ENCODE data around the gene DENND5B.
"Not testable (repeated sequence)": the region's sequence is repeated elsewhere in the genome, so short reads cannot be mapped to it uniquely, and the experiment has no call there.

Gene DENND5B

DNA sequence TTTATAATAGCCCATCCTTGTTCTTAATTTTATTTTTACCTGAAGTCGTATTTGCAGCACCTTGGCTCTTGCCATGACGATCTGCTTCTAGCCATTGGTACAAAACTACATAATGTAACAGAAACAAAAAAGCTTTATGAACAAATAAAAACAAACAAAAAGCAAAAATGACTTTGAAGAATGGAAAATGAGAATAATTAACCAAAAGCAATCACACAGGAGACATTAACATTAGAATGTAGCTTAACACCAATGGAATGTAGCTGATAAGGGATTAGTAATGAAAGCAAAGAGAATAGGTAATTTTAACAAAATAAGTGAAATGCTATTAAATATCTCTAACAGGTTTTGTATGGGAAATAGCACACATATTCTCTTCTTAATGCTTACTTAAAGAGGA is 91.4 kb downstream of the DENND5B start:
- no peak for DNase-seq

DNA sequence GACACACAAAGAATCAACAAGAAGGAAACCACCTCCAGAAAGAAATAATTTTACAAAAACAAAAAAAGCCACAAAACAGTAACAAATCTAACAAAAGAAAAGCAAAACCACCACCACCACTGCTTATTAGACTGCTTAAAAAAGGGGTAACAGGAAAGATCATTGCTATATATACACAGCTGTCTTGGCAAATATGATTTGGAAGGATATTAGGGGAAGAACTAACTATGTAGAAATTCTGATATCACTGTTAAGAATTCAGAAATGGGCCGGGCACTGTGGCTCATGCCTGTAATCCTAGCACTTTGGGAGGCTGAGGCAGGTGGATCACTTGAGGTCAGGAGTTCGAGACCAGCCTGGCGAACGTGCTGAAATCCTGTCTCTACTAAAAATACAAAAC is 92.5 kb downstream of the DENND5B start:
- DNase-seq, result no peak

DNA sequence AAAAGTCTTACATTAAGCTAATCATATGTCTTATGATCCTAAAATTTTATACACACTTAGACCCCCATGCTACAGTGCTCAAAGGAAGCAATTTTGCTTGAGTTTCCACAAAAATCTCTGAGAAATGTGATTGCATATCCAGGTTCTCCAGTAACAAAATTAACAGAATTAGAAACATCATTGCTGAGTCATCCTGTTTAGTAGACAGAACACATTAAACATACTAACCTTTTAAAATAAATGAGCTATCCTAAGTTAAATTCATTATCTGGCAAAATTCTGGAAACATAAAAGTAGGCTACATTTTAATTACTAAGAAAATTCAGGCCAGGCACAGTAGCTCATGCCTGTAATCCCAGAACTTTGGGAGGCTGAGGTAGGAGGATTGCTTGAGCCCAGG is 94.7 kb downstream of the DENND5B start:
- DNase-seq, result no peak

GRCh38 chr12:31494455-31494854 is 96.5 kb downstream of the DENND5B start:
- DNase-seq, result no peak

DNA sequence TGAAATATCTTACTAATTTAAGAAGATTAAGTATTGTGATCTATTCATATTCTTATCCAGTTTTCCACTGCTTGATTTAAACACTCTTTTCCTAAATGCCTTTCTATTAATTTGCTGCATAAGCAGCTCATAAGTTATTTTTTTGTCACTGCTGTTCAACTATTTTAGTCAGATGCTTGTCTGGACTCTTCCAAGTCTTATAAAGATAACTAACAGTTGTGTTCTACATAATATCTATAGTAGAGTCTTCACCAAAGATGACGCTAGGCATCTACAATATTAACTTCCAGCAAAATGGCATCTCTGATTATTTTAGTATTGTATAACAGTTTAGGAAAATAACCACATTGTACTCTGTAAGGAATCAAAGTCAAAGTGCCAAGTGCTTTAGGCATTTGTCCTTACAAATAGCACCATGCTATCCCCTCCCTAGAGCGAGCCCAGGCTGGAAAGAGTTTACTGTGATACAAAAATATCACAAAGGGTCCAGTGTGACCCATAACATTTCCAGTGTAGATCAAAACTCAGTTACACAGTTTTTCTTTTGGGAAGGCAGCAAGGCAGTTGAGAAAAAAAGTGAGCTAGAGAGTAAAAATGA is 98.2 kb downstream of the DENND5B start:
- DNase-seq, result no peak

DNA sequence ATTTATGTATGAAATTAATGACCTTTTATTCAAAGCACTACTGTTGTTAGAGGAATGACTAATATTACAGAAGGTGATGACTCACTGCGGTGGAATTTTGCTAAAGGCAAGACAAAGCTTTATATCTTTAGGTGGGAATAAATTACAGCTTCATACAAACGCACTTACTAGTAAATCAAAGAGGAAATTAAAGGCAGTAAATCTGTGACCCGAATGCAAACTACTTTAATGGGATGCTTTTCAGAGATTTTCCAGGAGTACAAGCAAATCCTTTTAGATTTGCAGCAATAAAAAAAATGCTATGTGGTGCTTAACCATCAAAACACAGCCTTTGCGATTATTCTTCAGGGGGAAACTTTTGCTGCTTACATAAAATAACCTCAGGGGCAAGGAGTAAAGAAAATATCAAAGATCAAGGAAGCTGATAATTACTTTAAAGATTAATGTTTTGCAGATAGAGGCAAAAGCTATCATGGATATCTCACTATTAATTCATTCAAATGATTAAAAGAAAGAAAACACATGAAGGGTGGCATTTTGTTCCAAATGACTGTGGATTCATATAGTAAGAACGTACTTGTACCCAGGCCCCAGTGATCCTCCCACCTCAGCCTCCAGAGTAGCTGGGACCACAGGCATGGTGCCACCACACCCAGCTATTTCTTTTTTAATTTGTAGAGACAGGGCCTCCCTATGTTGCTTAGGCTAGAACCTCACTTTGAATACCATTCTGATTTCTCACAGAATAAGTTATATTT is 98.9 kb downstream of the DENND5B start:
- DNase-seq, result no peak

DNA sequence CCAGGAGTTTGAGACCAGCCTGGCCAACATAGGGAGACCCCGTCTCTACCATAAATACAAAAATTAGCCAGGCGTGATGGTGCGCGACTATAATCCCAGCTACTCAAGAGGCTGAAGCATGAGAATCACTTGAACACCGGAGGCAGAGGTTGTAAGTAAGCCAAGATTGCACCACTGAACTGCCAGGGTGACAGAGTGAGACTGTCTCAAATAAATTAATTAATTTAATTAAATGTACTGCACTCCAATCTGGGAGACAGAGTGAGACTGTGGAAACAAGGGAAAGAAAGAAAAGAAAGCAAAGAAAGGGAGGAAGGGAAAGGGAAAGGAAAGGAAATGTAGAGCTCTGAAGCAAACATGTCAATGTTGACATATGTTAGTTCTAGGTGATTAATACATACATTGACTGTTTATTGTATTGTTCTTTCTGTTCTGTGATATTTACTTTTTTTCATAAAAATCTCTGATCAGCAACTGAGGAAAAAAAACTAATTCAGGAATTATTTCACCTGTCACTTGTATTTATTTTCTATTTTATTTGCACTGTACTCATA is 99.6 kb downstream of the DENND5B start:
- DNase-seq, result no peak

GRCh38 chr12:31488737-31489338 is 102.1 kb downstream of the DENND5B start:
- DNase-seq, result no peak

GRCh38 chr12:31485571-31485970 is 105.4 kb downstream of the DENND5B start:
- no peak for DNase-seq

DNA sequence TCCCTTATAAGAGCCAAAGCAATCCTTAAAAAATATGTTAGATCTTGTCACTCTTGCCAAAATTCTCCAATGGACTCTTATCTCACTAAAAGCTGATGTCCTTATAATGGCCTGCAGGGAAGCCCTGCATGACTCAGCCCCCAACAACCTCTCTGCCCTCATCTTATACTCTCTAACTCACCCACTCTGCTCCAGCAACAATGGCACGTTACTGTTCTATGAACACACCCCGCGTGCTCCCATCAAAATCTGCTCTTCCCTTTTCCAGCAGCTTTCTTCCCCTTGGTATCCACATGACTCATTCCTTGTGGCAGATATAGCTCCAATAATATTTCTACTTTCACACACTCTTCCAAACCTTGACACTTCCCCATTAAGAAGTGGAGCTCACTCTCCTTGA is 108.1 kb downstream of the DENND5B start:
- DNase-seq, result no peak

DNA sequence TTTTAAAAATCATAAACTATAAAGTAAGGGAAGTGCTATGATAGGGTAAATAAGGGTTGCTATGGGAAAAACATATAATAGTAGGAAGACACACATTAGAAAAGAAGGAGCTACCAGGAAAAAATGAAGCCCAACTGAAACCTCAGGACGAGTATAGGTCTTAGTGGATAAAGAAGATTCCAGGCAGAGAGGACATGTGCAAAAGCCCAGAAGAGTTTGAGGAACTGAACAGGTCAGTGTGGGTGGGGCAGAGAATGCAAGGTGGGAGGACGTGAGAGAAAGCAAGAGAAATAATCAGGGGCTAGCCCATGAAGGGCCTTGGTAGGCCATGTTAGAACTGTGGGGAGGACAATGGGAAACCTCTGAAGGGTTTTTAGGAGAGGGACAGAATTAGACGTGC is 109.5 kb downstream of the DENND5B start:
- DNase-seq, result no peak

GRCh38 chr12:31479516-31480210 is 111.3 kb downstream of the DENND5B start:
- DNase-seq, result no peak

DNA sequence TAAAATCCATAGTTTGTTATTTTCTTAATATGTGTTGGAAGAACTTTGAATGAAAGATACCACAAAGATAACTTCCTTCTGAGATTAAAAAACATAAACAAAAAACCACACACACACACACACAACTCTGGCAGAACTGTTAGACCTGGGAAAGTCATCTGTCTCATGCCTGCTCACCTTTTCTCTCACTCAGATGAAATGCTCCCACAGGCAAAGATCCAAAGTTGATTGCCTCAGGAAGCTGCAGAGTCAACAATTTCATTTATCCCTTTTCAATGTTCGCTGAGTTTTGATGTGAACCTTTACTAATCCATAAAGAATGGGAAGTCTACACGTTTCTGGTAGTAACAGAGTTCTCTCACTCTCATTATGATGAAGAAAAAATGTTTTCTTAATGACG is 112.0 kb downstream of the DENND5B start:
- DNase-seq, result no peak

DNA sequence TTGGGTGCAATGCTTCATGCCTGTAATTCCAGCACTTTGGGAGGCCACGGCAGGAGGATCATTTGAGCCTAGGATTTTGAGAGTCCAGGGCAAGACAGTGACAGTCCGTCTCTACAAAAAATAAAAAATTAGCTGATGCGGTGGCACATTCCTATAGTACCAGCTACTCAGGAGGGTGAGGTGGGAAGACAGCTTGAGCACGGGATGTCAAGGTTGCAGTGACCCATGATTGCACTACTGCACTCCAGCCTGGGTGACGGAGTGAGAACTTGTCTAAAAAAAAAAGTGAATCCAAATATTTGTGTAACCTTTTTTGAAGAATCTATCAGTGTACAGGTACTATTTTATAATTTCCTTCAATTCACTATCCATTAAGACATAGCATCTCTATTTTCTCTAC is 112.5 kb downstream of the DENND5B start:
- no peak for DNase-seq

DNA sequence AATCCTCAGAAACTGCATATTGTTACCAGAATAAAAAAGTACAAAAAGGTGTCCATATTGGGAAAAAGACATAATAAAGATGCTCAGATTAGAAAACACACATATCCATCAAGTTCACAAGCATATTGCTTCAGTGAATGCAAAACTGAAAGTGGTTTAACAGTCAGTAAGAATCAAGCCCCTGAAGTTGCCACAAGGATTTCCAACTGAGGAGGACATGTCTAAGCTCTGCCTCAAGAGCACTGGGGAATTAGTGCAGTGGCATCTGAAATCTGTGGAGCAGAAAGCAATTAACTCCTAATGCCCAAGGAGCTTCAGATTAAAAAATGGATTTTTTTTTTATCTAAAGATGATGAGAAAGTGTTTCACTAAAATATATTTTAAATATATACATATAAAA is 113.2 kb downstream of the DENND5B start:
- no peak for DNase-seq

- DNase-seq, result no peak
These were observed 114.5 kb downstream of the DENND5B start for GRCh38 chr12:31476437-31476836.

DNA sequence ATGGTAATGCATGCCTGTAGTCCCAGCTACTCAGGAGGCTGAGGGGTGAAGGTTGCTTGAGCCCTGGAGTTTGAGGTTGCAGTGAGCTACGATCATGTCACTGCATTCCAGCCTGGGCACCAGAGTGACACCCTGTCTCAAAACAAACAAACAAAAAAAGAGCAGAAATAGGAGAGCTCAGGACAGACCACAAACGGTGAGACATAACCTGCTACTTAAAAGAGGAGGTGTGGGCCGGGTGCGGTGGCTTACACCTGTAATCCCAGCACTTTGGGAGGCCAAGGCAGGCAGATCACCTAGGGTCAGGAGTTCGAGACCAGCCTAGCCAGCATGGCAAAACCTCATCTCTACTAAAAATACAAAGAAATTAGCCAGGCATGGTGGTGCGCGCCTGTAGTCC is 115.3 kb downstream of the DENND5B start:
- not testable (repeated sequence) for DNase-seq

GRCh38 chr12:31474751-31475150 is 116.2 kb downstream of the DENND5B start:
- DNase-seq, result no peak

DNA sequence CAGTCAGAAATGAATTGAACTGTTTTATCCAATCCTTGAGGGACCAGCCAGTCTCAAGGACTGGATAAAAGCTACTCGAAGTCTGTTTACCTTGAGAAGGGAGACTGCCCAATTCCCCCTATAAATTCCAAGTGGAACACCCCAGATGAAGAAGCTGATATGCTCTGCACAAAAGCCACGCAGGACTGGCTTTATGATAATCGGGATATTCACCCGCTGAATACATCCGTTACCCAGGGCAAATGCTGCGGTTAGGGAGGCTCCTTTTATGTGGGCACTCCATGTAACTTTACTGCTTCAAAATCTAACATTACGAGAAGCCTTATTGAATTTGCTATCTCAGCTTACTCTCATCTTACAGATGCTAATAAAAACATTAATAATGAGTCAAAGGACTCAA is 119.1 kb downstream of the DENND5B start:
- no peak for DNase-seq

DNA sequence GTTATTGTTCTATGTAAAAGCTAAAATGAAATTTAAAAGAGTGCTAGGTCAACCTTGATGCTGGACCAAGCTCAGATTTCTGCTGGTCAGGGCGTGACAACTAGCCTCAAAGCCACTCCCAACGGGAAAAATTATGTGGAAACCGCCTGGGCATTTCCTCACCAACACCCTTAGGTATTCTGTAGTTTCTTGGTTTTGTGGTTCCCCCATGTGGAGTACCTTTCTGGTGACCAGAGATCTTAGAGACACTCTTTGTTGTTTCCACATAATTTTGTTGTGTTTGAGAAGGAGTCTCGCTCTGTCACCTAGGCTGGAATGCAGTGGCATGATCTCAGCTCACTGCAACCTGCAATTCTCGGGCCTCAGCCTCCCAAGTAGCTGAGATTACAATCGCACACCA is 119.9 kb downstream of the DENND5B start:
- no peak for DNase-seq

GRCh38 chr12:31470459-31470858 is 120.5 kb downstream of the DENND5B start:
- no peak for DNase-seq

DNA sequence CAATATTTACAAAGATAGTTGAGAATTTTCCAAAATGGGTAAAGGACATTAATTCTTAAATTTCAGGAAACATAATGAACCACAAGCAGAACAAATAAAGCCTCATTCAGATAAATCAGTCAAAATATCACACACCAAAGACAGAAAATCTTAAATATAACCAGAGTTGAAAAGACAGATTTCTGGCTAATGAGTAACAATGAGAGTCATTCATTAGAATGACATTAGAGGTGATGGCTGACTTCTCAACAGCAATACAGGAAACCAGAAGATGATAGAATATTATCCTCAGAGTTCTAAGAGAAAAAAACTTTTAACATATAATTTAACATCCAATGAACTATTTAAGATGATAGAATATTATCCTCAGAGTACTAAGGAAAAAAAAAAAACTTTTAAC is 124.2 kb downstream of the DENND5B start:
- DNase-seq, result no peak

DNA sequence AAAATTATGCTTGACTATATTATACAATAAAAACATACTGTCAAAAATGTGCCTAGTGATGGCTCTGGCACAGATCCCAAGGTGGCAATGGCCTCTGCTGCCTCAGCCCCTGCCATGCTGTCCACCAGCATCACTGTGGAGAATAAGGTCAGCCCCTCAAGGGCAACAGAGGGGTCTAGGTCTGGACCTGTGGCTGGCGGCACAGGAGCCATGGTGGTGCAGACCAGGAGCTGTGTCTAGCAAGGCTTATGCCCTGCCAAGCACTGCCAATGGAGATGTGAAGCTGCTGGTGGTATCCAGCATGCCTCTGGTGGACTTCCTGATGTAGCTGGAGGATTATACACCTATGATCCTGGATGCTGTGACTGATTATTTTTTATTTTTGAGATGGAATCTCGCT is 125.9 kb downstream of the DENND5B start:
- DNase-seq, result no peak

GRCh38 chr12:31460024-31460423 is 130.9 kb downstream of the DENND5B start:
- no peak for DNase-seq

Measured in CD4-positive, alpha-beta T cell treated with Interleukin-6 for 4 hours (primary cell).